IPS-20b (cell line): ENCODE measurements around the gene MACROD2.

Experiments
- H3K27ac ChIP-seq: one replicate; pipeline ENCODE4 v1.5.1; 2013; ENCODE audit warnings: low read length
- H3K27me3 ChIP-seq: 2 replicates; pipeline ENCODE4 v1.6.1; 2013; ENCODE audit warnings: mild to moderate bottlenecking, low read length, inconsistent platforms; ENCODE audit not compliant: insufficient read depth
- H3K36me3 ChIP-seq: 2 replicates; pipeline ENCODE4 v1.6.1; 2013; ENCODE audit warnings: low read depth, mild to moderate bottlenecking, inconsistent platforms, low read length, moderate library complexity; ENCODE audit not compliant: insufficient read depth
- H3K4me1 ChIP-seq: 2 replicates; pipeline ENCODE4 v1.6.1; 2013; ENCODE audit warnings: mild to moderate bottlenecking, control low read depth, inconsistent platforms, low read length, moderate library complexity; ENCODE audit not compliant: insufficient read depth
- H3K4me3 ChIP-seq: 2 replicates; pipeline ENCODE4 v1.5.1; 2013; ENCODE audit warnings: mild to moderate bottlenecking, low read length, inconsistent platforms
- H3K9ac ChIP-seq: 2 replicates; pipeline ENCODE4 v1.6.1; 2013; ENCODE audit warnings: low read depth, mild to moderate bottlenecking, inconsistent platforms, low read length, moderate library complexity
- H3K9me3 ChIP-seq: 2 replicates; pipeline ENCODE4 v1.6.1; 2013; ENCODE audit warnings: mild to moderate bottlenecking, low read depth, low read length, inconsistent platforms; ENCODE audit not compliant: insufficient read depth

MACROD2 gene

DNA sequence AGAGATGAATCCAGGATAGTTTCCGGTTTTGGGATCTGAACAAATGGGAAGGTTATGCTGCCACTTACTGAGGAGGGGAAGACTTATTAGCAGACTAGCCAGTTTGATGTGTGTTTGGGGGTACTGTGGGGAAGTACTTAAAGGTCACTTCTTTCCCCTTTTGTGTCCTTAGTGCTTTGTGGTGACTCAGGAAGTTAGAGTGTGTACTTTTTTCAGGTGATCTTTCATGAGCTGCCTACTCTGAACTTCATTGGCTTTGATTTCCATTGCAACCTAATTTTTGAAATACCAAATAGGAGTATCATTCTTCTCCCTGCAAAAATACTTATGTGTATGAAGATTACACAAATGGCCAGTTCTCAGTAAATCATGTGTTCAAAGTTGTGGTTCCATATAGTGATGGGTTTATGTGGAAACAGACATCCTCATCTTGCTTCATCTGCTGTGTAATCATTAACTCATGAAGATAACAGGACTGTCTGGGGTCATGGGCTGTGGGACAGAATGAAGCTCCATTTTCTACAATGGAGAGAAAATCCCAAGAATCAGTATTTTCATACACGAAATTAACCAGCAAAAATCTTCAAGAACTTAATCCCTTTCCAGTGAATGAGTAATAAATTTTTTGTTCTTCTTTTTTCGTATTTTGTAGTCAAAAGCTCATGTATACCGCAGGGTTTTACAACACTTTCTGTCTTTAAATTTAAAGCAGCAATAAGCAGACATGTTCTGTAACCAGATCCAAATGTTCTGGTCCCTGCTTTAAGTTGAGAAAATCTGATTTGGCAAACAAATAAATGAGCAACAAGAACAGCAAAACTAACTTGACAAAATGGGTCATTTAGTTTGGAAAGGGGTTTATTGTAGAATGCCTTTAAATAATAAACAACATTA is 614.3 kb downstream of the MACROD2 start:
- Histone ChIP-seq H3K4me3 (no peak overlapping the region), H3K27me3 (no peaks in the 10 kb centered on the region), H3K4me1 (0 out of 2 replicates have a peak, but pooled peaks cover 4% of the 10 kb centered on the region), H3K27ac (no peak overlapping the region), H3K9me3 (no peaks in the 10 kb centered on the region), H3K9ac (no peak overlapping the region), H3K36me3 (no peaks in the 10 kb centered on the region)

DNA sequence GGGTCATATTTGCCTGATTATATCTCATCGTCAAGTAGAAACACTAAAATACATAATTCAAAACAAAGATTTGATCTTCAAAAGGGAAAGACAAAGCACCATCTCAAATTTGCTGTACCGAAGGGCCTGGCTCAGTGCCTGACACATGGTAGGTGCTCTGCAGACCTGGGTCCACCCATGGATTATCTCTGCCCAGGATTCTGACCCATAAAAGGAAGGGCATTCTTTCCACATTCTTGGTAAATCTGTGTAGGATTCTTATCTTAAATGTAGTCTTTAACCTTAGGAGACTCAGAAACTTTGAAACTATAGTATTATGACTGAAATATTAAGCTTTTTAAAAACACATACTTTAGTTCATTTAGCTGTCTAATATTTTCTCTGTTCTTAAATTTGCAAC is 616.2 kb downstream of the MACROD2 start:
- Histone ChIP-seq H3K36me3 (no peaks in the 10 kb centered on the region), H3K9me3 (no peaks in the 10 kb centered on the region), H3K27ac (no peak overlapping the region), H3K4me1 (0 out of 2 replicates have a peak, but pooled peaks cover 4% of the 10 kb centered on the region), H3K4me3 (no peak overlapping the region), H3K27me3 (no peaks in the 10 kb centered on the region), H3K9ac (no peak overlapping the region)

DNA sequence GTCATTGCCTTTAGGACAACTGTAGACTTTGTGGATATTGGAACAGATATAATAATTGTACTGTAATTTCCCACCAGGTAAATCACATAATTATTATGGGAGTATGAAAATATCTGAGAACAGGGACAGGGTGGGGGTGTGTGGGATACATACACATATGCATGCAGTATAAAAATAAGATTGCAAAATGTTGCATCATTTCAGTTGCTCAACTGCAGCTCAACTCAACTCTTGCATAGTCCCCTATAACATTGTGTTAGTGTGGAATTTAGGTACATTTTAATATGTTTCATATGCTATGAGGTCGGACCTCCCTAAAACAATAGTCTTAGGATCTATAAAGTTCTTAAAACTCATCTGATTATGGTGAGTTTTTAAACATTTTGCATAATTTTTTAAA is 617.1 kb downstream of the MACROD2 start:
- no peaks in the 10 kb centered on the region for H3K9me3 ChIP-seq
- no peaks in the 10 kb centered on the region for H3K36me3 ChIP-seq
- H3K4me3 ChIP-seq, result no peak overlapping the region
- 0 out of 2 replicates have a peak, but pooled peaks cover 4% of the 10 kb centered on the region for H3K4me1 ChIP-seq
- no peaks in the 10 kb centered on the region for H3K27me3 ChIP-seq
- no peak overlapping the region for H3K27ac ChIP-seq
- no peak overlapping the region for H3K9ac ChIP-seq

DNA sequence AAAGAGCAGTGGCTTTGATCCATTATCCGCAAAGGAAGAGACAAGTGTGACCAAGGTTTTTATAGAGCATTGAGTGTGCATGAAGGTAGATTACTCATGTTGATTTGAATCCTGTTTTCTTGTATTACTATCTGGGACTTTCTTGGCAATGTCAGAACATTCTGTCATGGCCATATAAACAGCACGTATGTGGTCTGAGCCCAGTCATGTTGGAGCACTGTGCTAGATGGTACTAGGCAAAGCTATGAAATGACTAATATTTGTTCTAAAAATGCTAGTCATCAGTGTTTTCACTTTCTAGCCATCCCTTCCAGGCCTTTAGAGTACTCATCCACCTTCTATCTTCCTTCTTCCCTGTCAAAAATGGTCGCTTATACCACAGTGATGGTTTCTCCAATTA is 620.7 kb downstream of the MACROD2 start:
- H3K4me3 ChIP-seq, result no peak overlapping the region
- no peaks in the 10 kb centered on the region for H3K36me3 ChIP-seq
- H3K27ac ChIP-seq, result no peak overlapping the region

DNA sequence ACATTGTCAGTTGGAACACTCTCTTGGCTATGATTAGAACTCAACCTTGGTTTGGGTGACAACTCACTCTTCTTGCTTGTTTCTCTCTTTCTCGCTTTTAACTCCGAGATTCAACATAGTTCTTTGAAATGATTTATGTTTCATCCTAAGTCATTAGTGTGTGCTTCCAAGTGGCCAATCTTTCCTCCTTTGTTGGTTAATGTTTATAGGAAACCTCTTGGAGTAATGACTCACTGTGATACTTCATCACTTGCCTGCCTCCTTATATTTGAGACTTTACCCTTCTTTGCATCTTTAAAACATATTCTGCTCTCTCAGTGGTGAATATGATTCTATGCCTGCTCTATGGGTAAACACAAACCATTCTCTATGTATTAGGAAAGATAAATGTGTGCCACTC is 621.8 kb downstream of the MACROD2 start:
- H3K27me3 ChIP-seq, result no peaks in the 10 kb centered on the region
- H3K4me3 ChIP-seq, result no peak overlapping the region
- H3K4me1 ChIP-seq, result peaks cover 7% of the 10 kb centered on the region
- no peak overlapping the region for H3K27ac ChIP-seq
- H3K9ac ChIP-seq, result no peak overlapping the region
- H3K36me3 ChIP-seq, result no peaks in the 10 kb centered on the region
- H3K9me3 ChIP-seq, result no peaks in the 10 kb centered on the region

More for the DNA sequence above, 620.7 kb downstream of the MACROD2 start:
- H3K9me3 ChIP-seq, result no peaks in the 10 kb centered on the region
- peaks cover 11% of the 10 kb centered on the region for H3K4me1 ChIP-seq
- no peaks in the 10 kb centered on the region for H3K27me3 ChIP-seq
- H3K9ac ChIP-seq, result no peak overlapping the region

DNA sequence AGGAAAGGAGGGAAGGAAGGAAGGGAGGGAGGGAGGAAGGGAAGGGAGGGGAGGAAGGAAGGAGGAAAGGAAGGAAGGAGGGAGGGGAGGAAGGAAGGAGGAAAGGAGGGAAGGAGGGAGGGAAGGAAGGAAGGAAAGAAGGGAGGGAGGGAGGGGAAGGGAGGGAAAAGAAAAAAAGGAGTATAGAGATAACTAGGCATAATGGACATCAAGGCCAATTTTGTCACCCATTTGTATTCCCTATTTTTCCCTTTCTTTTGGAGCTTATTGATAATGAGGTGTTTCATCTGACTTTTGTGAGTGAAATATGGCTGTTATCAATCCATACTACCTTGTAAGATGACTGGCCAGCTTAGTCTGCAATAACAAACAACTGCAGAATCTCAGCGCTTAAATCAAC is 624.1 kb downstream of the MACROD2 start:
- Histone ChIP-seq H3K4me3 (no peak overlapping the region), H3K9ac (no peak overlapping the region), H3K36me3 (no peaks in the 10 kb centered on the region), H3K27me3 (no peaks in the 10 kb centered on the region), H3K9me3 (no peaks in the 10 kb centered on the region), H3K4me1 (peaks cover 7% of the 10 kb centered on the region), H3K27ac (no peak overlapping the region)

DNA sequence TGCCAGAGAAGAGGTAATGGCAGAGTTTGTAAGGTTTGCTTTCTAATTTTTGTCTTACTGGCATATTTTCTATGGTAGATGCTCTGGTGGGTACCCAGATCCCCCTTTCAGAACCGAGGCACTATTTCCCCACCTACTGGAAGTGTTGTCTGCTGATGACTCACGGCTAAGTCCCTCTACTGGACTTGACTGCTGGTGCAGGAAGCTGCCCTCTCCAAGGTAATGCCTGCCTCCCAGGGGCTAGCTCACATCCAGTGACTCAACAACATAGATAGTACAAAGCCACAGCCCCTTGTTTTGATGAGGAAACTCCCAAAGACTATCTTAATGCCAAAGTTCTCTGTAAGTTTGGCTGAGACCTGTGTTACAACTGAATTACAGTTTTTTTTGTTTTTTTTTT is 627.5 kb downstream of the MACROD2 start:
- Histone ChIP-seq H3K36me3 (no peaks in the 10 kb centered on the region), H3K4me3 (no peak overlapping the region), H3K9me3 (no peaks in the 10 kb centered on the region), H3K27ac (no peak overlapping the region), H3K9ac (no peak overlapping the region), H3K27me3 (no peaks in the 10 kb centered on the region), H3K4me1 (peaks cover 7% of the 10 kb centered on the region)

DNA sequence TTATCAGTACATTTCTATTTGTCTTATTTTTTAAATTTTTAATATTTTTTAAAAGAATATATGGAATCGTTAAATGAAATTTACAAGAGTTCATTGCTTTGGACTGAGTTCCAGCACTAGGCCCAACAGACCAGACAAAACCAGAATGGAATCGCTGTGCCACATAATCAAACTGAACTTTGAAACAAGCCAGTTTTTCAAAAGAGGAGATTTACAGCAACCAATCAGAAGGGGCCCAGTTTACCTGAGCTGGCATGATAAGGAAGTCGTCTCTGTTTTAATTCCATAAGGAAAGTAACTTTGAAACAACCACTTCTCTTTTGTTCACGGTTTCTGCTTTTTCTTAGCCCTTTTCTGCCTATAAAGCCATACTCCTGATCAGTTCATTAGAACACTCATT is 635.7 kb downstream of the MACROD2 start:
- Histone ChIP-seq H3K27ac (no peak overlapping the region), H3K4me1 (no peaks in the 10 kb centered on the region; the same call in 1 of the 2 replicates), H3K4me3 (no peak overlapping the region), H3K9me3 (no peaks in the 10 kb centered on the region), H3K9ac (no peak overlapping the region), H3K36me3 (no peaks in the 10 kb centered on the region), H3K27me3 (no peaks in the 10 kb centered on the region)

DNA sequence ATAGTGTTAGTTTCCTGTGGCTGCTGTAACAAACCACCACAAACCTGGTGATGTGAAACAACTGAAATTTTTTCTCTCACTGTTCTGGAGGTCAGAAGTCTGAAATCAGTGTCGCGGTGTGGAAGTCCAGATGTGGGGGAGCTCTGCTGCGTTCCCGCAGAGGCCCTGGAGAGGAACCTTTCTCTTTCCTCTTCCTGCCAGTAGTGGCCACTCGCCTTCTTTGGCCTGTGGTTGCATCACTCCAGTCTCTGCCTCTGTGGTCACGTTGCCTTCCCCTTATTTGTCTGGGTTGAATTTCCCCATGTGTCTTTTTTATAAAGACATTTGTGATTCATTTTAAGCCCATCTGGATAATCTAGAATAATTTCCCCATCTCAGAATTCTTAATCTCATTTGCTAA is 637.6 kb downstream of the MACROD2 start:
- Histone ChIP-seq H3K36me3 (no peaks in the 10 kb centered on the region), H3K4me3 (no peak overlapping the region), H3K4me1 (no peaks in the 10 kb centered on the region; the same call in 1 of the 2 replicates), H3K9ac (no peak overlapping the region), H3K27ac (no peak overlapping the region), H3K27me3 (no peaks in the 10 kb centered on the region), H3K9me3 (no peaks in the 10 kb centered on the region)

DNA sequence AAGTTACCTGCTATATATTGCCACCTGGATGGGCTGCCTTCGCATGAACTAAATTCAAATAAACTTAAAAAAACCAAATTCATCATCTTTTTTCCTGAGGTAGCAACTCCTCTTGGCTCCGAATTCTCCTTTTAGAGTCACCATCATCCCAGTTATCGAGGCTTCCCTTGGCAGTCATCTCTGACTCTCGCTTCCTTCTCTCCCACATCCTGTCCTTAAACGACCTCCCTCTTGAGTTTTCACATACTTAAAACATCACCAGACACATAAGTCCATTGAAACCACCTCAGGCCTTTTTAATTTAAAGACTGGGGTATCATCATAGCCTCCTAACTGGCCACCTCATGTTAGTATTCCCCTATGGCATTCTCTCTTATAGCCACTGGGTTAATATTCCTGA is 638.2 kb downstream of the MACROD2 start:
- Histone ChIP-seq H3K4me3 (no peak overlapping the region), H3K27ac (no peak overlapping the region), H3K27me3 (no peaks in the 10 kb centered on the region), H3K4me1 (no peaks in the 10 kb centered on the region; the same call in 1 of the 2 replicates), H3K36me3 (no peaks in the 10 kb centered on the region), H3K9ac (no peak overlapping the region), H3K9me3 (no peaks in the 10 kb centered on the region)

DNA sequence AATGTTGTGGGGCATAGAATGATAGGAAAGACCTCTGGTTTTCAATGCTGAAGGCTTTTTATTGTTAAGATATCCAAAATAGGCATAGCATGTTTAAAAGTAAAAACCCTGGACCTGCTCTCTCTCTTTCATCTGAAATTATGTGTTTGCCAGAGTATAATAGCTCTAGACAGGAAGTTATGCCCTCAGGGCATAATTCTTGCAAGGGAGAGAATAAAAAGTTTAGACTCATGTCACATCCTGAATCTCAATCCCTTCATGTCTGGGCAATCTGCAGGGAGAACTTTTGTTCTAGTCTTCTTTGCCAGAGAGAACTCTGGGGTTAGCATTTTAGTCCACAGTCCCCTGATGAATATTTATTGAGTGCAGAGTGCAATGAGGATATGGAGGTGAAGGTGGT is 639.3 kb downstream of the MACROD2 start:
- Histone ChIP-seq H3K4me1 (no peaks in the 10 kb centered on the region; the same call in 1 of the 2 replicates), H3K4me3 (no peak overlapping the region), H3K27me3 (no peaks in the 10 kb centered on the region), H3K9ac (no peak overlapping the region), H3K27ac (no peak overlapping the region), H3K9me3 (no peaks in the 10 kb centered on the region), H3K36me3 (no peaks in the 10 kb centered on the region)

DNA sequence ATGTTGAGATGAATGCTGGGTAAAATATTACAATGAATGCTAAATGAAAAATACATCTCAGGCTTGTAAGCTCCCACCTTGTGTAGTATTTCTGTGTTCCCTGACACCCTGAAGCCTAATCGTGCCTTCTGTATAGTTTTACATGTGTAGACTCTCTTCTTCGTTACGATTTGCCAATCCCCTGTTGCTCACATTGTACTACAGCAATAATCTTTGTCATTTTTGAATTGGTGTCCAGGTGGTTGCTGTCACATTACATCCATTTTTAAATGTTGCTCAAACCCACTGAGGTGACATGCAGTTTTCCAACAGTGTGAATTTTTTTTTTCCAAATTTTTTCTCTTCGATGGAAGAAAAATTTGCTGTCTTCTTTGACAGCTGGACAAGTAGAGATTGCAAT is 642.1 kb downstream of the MACROD2 start:
- no peak overlapping the region for H3K9ac ChIP-seq
- no peaks in the 10 kb centered on the region for H3K27me3 ChIP-seq

More for the DNA sequence above, 642.1 kb downstream of the MACROD2 start:
- Histone ChIP-seq H3K36me3 (no peaks in the 10 kb centered on the region), H3K27ac (no peak overlapping the region), H3K4me1 (no peaks in the 10 kb centered on the region; the same call in 1 of the 2 replicates), H3K4me3 (no peak overlapping the region), H3K9me3 (peaks cover 9% of the 10 kb centered on the region; the same call in 1 of the 2 replicates)
